ENCODE data around the gene FLT4. TPM values are rescaled to one million over a fixed set of nuclear protein-coding genes. Genes with fewer than 3 reads are reported as not detected.
A peak's percentile ranks its signal among the peaks of the same experiment; 100 is the strongest.

The FLT4 gene
- total and polyA plus RNA-seq, 7 donors: 1.7 to 7.3 (median 3.5) TPM

DNA sequence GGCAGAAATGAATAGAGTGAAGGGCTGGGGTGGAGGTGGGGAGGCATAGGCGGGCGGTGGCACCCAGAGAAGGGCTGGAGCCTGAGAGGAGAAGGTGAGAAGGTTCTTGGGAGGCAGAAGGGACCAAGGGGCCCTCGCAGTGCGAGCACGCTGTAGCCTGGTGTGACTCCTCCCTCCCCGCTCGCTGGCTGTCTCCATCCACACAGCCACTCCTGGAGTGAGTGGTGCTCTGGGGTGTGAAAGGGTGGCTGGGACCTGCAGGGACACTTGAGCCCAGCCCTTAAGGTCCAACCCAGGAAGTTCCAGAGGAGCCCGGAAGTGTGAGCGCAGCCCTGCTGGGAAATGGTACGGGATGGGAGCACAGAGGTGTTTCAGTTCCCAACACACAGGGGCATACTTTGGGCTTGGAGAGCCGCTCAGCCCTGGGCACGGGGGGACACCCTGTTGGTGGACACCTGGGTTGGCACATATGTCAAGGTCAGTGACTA lies 48.8 kb downstream of the FLT4 start:
- WGBS, 3 donors: 78 to 86% (median 85%) methylated on average over 12 of the region's 12 CpGs
- Histone ChIP-seq H3K9me3 (no peaks in the 10 kb centered on the region), H3K27ac (no peak overlapping the region), H3K4me3 (no peak overlapping the region), H3K4me1 (no peaks in the 10 kb centered on the region), H3K36me3 (ENCODE audit: insufficient read depth in 1 of 2, low read depth in 1 of 2) (no peaks in the 10 kb centered on the region), H3K27me3 (ENCODE audit: insufficient read depth in 3 of 3, low read length in 2 of 3) (peaks cover 0 to 2% (median 0%) of the 10 kb centered on the region in 3 donors)
- ATAC-seq (no peak), DNase-seq (peak in 1 of 2 donors; percentile 15)
- intact Hi-C loops (cut with DNase I): no loop called here
- no peak for TF ChIP-seq CTCF (IDR thresholded peaks at IDR 0.05)

DNA sequence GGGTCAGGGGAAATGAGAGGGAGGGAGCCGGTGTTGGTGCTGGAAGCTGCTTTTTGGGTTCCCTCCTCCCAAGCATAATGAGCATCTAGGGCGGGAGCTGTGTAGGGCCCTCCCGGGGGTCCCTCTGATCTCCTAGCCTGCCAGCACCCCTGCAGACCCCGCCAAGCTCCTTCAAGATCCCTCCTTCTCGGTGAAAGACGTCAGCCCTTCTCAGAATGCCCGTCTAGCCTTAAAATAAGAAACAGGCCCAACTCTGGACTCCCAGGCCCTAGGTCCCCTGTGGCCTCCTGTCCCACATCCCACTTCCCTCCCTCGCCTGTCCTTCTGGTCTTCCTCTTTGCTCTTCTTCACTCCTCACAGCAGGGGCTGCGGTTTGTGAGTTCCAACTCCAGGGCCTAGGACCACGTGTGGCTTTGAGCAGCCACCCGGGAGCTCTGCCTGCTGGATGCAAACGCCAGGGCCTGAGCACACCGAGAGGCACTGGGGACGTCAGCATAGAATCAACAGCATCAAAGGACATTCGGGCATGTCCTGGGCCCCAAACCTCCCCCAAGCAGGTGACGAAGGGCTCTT lies 49.3 kb downstream of the FLT4 start:
- no peaks in the 10 kb centered on the region for H3K4me1 ChIP-seq
- ATAC-seq (no peak), DNase-seq (peak in 1 of 2 donors; percentile 26)
- H3K27me3 ChIP-seq (ENCODE audit: insufficient read depth in 3 of 3, low read length in 2 of 3): peaks cover 0 to 2% (median 0%) of the 10 kb centered on the region in 3 donors
- no peak for TF ChIP-seq CTCF (IDR thresholded peaks at IDR 0.05)
- H3K4me3 ChIP-seq: no peak overlapping the region
- no peaks in the 10 kb centered on the region for H3K9me3 ChIP-seq
- 59 to 69% (median 63%) methylated on average over 16 of the region's 16 CpGs for WGBS, 3 donors
- intact Hi-C loops (cut with DNase I): no loop called here
- H3K36me3 ChIP-seq (ENCODE audit: insufficient read depth in 1 of 2, low read depth in 1 of 2): no peaks in the 10 kb centered on the region
- H3K27ac ChIP-seq: no peak overlapping the region

DNA sequence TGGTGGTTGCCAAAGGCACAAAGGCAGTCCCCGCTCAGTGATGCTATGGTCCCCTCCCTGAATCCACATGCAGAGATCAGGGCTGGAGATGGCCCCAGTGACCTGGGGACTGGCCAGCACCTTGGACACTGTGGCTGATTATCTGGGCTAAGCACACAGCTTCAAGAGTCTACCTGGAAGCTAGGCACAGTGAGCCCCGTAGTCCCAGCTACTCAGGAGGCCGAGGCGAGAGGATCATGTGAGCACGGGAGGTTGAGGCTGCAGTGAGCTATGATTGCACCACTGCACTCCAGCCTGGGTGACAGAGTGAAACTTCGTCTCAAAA lies 49.8 kb downstream of the FLT4 start:
- Histone ChIP-seq H3K27me3 (ENCODE audit: insufficient read depth in 3 of 3, low read length in 2 of 3) (peaks cover 0 to 2% (median 0%) of the 10 kb centered on the region in 3 donors), H3K36me3 (ENCODE audit: insufficient read depth in 1 of 2, low read depth in 1 of 2) (no peaks in the 10 kb centered on the region), H3K9me3 (no peaks in the 10 kb centered on the region), H3K4me3 (no peak overlapping the region), H3K4me1 (no peaks in the 10 kb centered on the region), H3K27ac (no peak overlapping the region)
- intact Hi-C loops (cut with DNase I): no loop called here
- ATAC-seq (no peak), DNase-seq (peak in 1 of 2 donors; percentile 18)
- WGBS, 3 donors: 87 to 89% (median 89%) methylated on average over 6 of the region's 6 CpGs
- no peak for TF ChIP-seq CTCF (IDR thresholded peaks at IDR 0.05)

DNA sequence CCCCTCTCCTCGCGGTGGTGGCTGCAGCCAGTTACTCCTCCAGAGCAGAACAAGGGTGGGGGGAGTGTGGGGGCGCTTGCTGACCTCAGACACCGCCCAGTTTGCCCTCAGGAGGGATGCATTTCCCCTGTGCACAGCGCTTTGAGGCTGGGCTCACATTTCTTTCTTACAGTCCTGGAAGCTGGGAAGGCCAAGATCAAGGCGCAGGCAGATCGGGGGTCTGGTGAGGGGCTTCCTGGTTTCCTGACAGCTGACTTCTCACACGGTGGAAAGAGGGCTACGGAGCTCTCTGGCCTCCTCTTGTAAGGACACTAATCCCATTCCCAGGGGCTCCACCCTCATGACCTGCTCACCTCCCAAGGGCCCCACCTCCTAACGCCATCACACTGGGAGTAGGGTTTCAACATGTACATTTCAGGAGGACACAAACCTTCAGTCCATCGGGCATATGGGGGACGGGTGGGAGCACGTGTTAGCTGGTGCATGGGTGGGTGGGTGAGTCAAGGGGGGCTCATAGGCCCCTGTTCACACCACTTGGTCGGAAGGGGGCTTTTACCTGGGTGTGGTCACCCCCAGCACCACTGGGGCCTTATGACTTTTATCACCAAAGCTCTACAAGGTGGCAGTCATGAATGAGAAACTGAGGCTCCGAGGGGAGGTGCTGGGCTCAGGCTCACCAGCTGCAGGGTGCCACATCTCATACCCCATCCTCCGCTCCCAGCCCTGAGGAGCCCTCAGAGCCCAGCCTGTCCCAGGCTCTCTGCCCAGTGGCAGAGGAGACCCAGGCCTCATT lies 50.4 kb downstream of the FLT4 start:
- Histone ChIP-seq H3K36me3 (ENCODE audit: insufficient read depth in 1 of 2, low read depth in 1 of 2) (no peaks in the 10 kb centered on the region), H3K9me3 (no peaks in the 10 kb centered on the region), H3K27ac (no peak overlapping the region), H3K27me3 (ENCODE audit: insufficient read depth in 3 of 3, low read length in 2 of 3) (peaks cover 0 to 2% (median 0%) of the 10 kb centered on the region in 3 donors), H3K4me3 (no peak overlapping the region), H3K4me1 (no peaks in the 10 kb centered on the region)
- DNase-seq: peak in 1 of 2 donors; percentile 23
- no peak for TF ChIP-seq CTCF (IDR thresholded peaks at IDR 0.05)
- 80 to 84% (median 82%) methylated on average over 16 of the region's 16 CpGs for WGBS, 3 donors
- ATAC-seq: no peak
- intact Hi-C loops (cut with DNase I): no loop called here
